DOHH2 (cell line): ENCODE results near the gene ARL4C.

Source experiments
- CTCF ChIP-seq: fragments of 200-600 bp; sonication (generic); IDR thresholded peaks from one replicate; pipeline ENCODE4 v1.5.1; 2014; ENCODE audit warnings: antibody characterized with exemption, mild to moderate bottlenecking, low read depth, low read length; ENCODE audit not compliant: poor library complexity, severe bottlenecking
- EZH2phosphoT487 ChIP-seq: fragments of 200-600 bp; sonication (generic); IDR thresholded peaks from 2 replicates; pipeline ENCODE4 v1.6.1; 2017; ENCODE audit warnings: borderline replicate concordance, mild to moderate bottlenecking, antibody characterized with exemption, low read length, moderate library complexity, mixed read lengths

GRCh38 chr2:234478121-234478858, 18.6 kb downstream of the ARL4C start:
- TF ChIP-seq CTCF: no peak
- no peak for TF ChIP-seq EZH2phosphoT487
